HL-60 (cell line): ENCODE results near the gene FCMR.

Experiments used
- DNase-seq, 2 experiments: peaks; one replicate each; pipeline ENCODE4 v3.0.0-alpha.2; 2010 to 2020; ENCODE audit warnings: low read depth in 1 of 2, low spot score in 1 of 2
- H3K27ac ChIP-seq: fragments of 250-450 bp; sonication (Bioruptor Pico); replicated peaks from 2 replicates; pipeline ENCODE4 v1.5.1; 2020; ENCODE audit warnings: mild to moderate bottlenecking, moderate library complexity
- H3K27me3 ChIP-seq: fragments of 250-450 bp; sonication (Bioruptor Pico); 2 replicates; pipeline ENCODE4 v1.5.1; 2021; ENCODE audit warnings: mild to moderate bottlenecking, moderate library complexity; ENCODE audit not compliant: insufficient read depth, poor library complexity, severe bottlenecking
- H3K4me3 ChIP-seq: replicated peaks from 2 replicates; pipeline ENCODE4 v1.5.1; 2011; ENCODE audit warnings: mild to moderate bottlenecking, control low read depth, low read length; ENCODE audit not compliant: insufficient read depth
- CTCF ChIP-seq: IDR thresholded peaks from one replicate; pipeline ENCODE4 v1.5.1; 2011; ENCODE audit warnings: low read length, control low read depth, inconsistent platforms; ENCODE audit not compliant: insufficient read depth
- GABPA ChIP-seq: IDR thresholded peaks from 2 replicates; pipeline ENCODE4 v1.6.1; 2012; ENCODE audit warnings: low read depth
- POLR2AphosphoS5 ChIP-seq: IDR thresholded peaks from 2 replicates; pipeline ENCODE4 v1.6.1; 2012; ENCODE audit warnings: low read depth
- SPI1 ChIP-seq: IDR thresholded peaks from 2 replicates; pipeline ENCODE4 v1.6.1; 2012; ENCODE audit warnings: low read depth, mild to moderate bottlenecking, borderline replicate concordance
- TF ChIP-seq, protein P1 (sequence below): IDR thresholded peaks from 2 replicates; pipeline ENCODE4 v1.6.1; 2012; ENCODE audit warnings: low read depth; ENCODE audit not compliant: insufficient replicate concordance

FCMR gene

GRCh38 chr1:206930210-206930798 is 8.6 kb upstream of the FCMR start:
- no peak for DNase-seq
- no peak overlapping the region for H3K27ac ChIP-seq
- H3K4me3 ChIP-seq, result no peak overlapping the region
- no peaks in the 10 kb centered on the region for H3K27me3 ChIP-seq
- TF ChIP-seq POLR2AphosphoS5 (no peak), SPI1 (no peak), CTCF (no peak), GABPA (no peak)
- TF ChIP-seq, protein P1, sequence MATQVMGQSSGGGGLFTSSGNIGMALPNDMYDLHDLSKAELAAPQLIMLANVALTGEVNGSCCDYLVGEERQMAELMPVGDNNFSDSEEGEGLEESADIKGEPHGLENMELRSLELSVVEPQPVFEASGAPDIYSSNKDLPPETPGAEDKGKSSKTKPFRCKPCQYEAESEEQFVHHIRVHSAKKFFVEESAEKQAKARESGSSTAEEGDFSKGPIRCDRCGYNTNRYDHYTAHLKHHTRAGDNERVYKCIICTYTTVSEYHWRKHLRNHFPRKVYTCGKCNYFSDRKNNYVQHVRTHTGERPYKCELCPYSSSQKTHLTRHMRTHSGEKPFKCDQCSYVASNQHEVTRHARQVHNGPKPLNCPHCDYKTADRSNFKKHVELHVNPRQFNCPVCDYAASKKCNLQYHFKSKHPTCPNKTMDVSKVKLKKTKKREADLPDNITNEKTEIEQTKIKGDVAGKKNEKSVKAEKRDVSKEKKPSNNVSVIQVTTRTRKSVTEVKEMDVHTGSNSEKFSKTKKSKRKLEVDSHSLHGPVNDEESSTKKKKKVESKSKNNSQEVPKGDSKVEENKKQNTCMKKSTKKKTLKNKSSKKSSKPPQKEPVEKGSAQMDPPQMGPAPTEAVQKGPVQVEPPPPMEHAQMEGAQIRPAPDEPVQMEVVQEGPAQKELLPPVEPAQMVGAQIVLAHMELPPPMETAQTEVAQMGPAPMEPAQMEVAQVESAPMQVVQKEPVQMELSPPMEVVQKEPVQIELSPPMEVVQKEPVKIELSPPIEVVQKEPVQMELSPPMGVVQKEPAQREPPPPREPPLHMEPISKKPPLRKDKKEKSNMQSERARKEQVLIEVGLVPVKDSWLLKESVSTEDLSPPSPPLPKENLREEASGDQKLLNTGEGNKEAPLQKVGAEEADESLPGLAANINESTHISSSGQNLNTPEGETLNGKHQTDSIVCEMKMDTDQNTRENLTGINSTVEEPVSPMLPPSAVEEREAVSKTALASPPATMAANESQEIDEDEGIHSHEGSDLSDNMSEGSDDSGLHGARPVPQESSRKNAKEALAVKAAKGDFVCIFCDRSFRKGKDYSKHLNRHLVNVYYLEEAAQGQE, result no peak

- TF ChIP-seq SPI1 (no peak), CTCF (no peak), GABPA (no peak), POLR2AphosphoS5 (no peak)
- TF ChIP-seq, protein P1, result no peak
- H3K27me3 ChIP-seq, result no peaks in the 10 kb centered on the region
- no peak overlapping the region for H3K4me3 ChIP-seq
- no peak overlapping the region for H3K27ac ChIP-seq
- DNase-seq, result no peak
These were observed 7.8 kb upstream of the FCMR start for GRCh38 chr1:206929524-206929923.

DNA sequence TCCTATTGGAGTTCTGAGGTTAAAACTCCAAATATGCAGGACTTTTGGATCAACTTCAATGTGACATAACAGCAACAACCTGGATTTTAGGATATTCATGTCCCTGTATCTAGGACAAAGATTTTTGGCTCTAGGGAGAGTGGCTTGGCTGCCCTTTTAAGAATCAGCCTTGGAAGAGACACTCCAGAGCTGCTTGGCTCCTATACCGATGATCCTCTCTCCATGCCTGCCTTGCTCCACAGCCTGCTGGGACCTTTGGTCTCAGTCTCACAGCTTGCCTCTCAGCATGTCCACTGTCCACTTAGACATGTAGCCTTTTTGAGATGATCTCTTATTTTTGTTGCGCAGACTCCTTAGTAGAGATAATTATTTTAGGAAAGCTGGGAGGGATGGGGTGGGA is 4.5 kb upstream of the FCMR start:
- TF ChIP-seq, protein P1, result no peak
- TF ChIP-seq POLR2AphosphoS5 (no peak), SPI1 (no peak), GABPA (no peak), CTCF (no peak)
- no peaks in the 10 kb centered on the region for H3K27me3 ChIP-seq
- no peak overlapping the region for H3K27ac ChIP-seq
- no peak overlapping the region for H3K4me3 ChIP-seq
- DNase-seq, result no peak
